ENCODE measurements around the gene AQP6. TPM values are rescaled to one million over a fixed set of nuclear protein-coding genes. Genes with fewer than 3 reads are reported as not detected.

AQP6 gene
- total RNA-seq, 1 donor from 2014 or later = not detected

- H3K9me3 Mint-ChIP-seq (ENCODE audit: low read depth) = no peaks in the 10 kb centered on the region
- DNase-seq (ENCODE audit: low spot score) = no peak
- no peak for TF ChIP-seq CTCF (IDR thresholded peaks at IDR 0.05)
- no peaks in the 10 kb centered on the region for H3K36me3 Mint-ChIP-seq (ENCODE audit: low read depth)
- no peaks in the 10 kb centered on the region for H3K27me3 Mint-ChIP-seq (ENCODE audit: low read depth)
- H3K4me3 Mint-ChIP-seq (ENCODE audit: unreplicated experiment) = no peak overlapping the region
- no peak overlapping the region for H3K27ac Mint-ChIP-seq (ENCODE audit: unreplicated experiment)
- peaks cover 12% of the 10 kb centered on the region for H3K4me1 Mint-ChIP-seq (ENCODE audit: low read depth)
These were observed 26.2 kb upstream of the AQP6 start for GRCh38 chr12:49946497-49946896.

- no peak for DNase-seq (ENCODE audit: low spot score)
- peaks cover 12% of the 10 kb centered on the region for H3K4me1 Mint-ChIP-seq (ENCODE audit: low read depth)
- no peaks in the 10 kb centered on the region for H3K9me3 Mint-ChIP-seq (ENCODE audit: low read depth)
- H3K36me3 Mint-ChIP-seq (ENCODE audit: low read depth) = no peaks in the 10 kb centered on the region
- no peaks in the 10 kb centered on the region for H3K27me3 Mint-ChIP-seq (ENCODE audit: low read depth)
- H3K27ac Mint-ChIP-seq (ENCODE audit: unreplicated experiment) = no peak overlapping the region
- no peak for TF ChIP-seq CTCF (IDR thresholded peaks at IDR 0.05)
- H3K4me3 Mint-ChIP-seq (ENCODE audit: unreplicated experiment) = no peak overlapping the region
These were observed 25.0 kb upstream of the AQP6 start for GRCh38 chr12:49947593-49948226.

- Mint-ChIP-seq H3K9me3 (ENCODE audit: low read depth) (no peaks in the 10 kb centered on the region), H3K27me3 (ENCODE audit: low read depth) (no peaks in the 10 kb centered on the region), H3K36me3 (ENCODE audit: low read depth) (no peaks in the 10 kb centered on the region), H3K27ac (ENCODE audit: unreplicated experiment) (no peak overlapping the region), H3K4me3 (ENCODE audit: unreplicated experiment) (no peak overlapping the region), H3K4me1 (ENCODE audit: low read depth) (peaks cover 12% of the 10 kb centered on the region)
- TF ChIP-seq CTCF (IDR thresholded peaks at IDR 0.05) = no peak
- no peak for DNase-seq (ENCODE audit: low spot score)
These were observed 23.6 kb upstream of the AQP6 start for GRCh38 chr12:49948866-49949845.

GRCh38 chr12:49949866-49950265 lies 22.9 kb upstream of the AQP6 start:
- Mint-ChIP-seq H3K27ac (ENCODE audit: unreplicated experiment) (no peak overlapping the region), H3K4me3 (ENCODE audit: unreplicated experiment) (no peak overlapping the region), H3K4me1 (ENCODE audit: low read depth) (peaks cover 12% of the 10 kb centered on the region), H3K9me3 (ENCODE audit: low read depth) (no peaks in the 10 kb centered on the region), H3K36me3 (ENCODE audit: low read depth) (no peaks in the 10 kb centered on the region), H3K27me3 (ENCODE audit: low read depth) (no peaks in the 10 kb centered on the region)
- no peak for DNase-seq (ENCODE audit: low spot score)
- TF ChIP-seq CTCF (IDR thresholded peaks at IDR 0.05) = no peak
